ENCODE measurements around the gene ZNF808.
"Not testable (repeated sequence)": the region's sequence is repeated elsewhere in the genome, so short reads cannot be mapped to it uniquely, and the experiment has no call there.

The ZNF808 gene

DNA sequence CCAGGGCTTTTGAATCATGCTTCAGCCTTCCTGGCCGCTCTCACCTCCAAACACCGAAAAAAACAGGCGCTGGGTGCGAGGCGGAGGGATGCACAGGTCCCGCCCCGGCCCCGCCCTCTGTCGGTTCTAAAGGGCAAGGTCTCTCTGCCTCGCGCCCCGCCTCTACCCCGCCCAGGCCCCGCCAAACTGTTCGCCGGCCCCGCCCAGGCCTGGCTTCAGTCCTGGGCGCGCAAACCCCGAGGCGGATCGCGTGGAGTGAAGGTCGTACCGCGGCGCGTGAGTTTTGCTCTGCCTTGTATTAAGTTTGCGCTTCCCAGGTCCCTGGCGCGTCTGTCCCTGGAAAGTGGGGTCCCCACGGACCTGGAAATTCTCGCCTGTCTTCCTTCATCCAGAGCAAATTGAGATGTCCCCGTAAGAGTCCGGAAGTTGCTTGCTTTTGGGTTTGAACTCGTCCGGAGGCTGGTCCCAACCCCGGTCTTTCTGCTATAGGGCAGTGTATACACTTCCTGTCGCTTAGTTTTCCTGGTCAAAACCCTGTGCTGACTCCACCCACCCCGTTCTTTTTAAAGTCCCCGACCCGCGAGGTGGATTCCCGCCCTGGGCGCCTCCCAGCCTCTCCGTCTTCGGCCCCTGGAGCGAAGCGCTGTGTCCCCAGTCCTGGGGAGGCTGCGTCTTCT lies 8.4 kb downstream of the ZNF808 start:
- DNase-seq (ENCODE audit: low read depth in 2 of 2) = peak; percentile 82 to 84

GRCh38 chr19:52536448-52536800 lies 9.0 kb downstream of the ZNF808 start:
- no peak for DNase-seq (ENCODE audit: low read depth in 2 of 2)

DNA sequence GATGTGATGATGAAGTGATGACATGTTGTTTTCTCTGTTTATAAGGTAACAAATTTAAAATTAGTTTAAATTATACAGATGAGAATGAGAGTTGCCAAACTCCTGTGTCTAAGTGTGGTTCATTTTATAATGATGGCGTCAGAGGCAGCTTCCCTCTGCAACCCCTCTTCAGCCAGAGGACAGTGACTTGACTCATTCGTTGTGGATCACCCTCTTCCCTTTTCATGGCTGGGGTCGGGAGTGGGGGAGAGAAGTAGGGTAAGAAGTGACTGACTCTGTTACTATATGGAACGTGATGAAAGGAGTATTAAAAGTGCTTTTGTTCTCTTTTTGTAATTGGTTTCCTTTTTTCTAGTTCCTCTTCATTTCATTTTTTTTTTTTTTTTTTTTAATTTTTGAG lies 11.3 kb downstream of the ZNF808 start:
- DNase-seq (ENCODE audit: low read depth in 2 of 2) = not testable (repeated sequence)

DNA sequence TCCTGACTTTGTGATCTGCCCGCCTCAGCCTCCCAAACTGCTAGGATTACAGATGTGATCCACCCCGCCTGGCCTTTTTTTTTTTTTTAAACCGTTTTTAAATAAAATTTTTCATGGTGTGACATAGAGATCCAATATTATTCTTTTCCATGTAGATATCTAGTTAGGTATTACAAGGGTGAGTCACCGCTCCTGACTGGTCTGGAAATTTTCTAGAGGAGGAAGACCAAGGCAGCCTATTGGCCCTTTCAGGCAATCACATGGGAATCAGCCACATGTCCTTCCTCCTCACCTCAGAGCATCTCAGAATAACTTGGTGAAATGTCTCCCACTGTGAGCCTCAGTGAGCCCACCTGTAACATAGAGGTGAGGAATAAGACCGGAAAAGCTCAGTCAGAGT lies 13.7 kb downstream of the ZNF808 start:
- not testable (repeated sequence) for DNase-seq (ENCODE audit: low read depth in 2 of 2)

DNA sequence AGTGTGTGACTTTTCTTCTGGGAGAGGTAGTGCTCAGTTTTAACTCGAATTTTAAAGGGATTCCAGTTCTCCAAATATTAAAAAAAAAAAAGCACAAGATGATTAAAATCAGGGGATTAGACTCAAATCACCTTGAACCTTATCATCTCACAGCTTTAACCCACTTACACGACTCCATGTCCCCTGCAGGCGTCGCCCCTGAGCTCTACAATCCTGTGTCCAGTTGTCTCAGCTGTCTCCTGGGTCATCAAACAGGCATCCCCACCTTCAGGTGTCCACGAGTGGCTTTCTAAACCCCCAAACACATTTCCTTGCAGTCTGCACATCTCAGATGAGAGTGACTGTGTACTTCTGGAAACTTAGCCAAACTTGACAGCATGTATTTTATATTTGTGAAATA lies 14.1 kb downstream of the ZNF808 start:
- no peak for DNase-seq (ENCODE audit: low read depth in 2 of 2)

- DNase-seq (ENCODE audit: low read depth in 2 of 2) = not testable (repeated sequence)
These were observed 15.1 kb downstream of the ZNF808 start for GRCh38 chr19:52542541-52542940.

DNA sequence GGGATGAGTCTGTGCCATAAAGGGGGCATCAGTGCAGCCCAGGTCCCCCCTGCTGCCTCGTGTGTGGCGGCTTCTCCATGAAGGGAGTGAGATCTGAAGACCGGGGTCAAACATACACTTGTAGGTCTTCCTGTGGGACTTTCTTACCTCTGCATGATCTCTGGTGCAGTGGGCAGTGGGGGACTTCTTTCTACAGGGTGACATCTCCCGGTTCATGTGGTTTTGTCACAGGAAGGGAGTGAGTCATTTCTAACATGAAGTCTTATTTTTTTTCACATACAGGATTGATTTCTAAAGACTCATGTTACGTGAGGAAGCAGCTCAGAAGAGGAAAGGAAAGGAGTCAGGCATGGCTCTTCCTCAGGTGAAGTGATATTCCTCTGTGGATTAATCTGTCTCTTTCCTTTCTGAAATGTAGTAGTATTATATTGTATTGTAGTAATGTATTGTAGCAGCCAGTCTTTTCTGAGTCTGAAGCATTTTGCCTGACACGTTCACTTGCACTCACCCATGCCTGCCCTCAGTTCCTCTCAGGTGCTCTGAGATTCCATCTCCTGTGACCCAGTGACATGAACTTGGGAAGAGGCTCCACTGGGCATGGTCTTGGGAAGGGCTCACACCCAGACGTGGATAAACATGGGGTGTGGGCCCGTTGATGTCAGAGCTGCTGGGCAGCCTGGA lies 15.7 kb downstream of the ZNF808 start:
- peak in 1 of 2 donors; percentile 11 for DNase-seq (ENCODE audit: low read depth in 2 of 2)

DNA sequence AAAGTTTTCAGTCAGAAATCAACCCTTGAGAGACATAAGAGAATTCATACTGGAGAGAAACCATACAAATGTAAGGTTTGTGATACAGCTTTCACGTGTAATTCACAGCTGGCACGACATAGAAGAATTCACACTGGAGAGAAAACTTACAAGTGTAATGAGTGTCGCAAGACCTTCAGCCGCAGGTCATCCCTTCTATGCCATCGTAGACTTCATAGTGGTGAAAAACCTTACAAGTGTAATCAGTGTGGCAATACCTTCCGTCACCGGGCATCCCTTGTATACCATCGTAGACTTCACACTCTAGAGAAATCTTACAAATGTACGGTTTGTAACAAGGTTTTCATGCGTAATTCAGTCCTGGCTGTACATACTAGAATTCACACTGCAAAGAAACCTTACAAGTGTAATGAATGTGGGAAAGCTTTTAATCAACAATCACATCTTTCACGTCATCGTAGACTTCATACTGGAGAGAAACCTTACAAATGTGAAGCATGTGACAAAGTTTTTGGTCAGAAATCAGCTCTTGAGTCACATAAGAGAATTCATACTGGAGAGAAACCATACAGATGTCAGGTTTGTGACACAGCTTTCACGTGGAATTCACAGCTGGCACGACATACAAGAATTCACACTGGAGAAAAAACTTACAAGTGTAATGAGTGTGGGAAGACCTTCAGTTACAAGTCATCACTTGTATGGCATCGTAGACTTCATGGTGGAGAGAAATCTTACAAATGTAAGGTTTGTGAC lies 26.9 kb downstream of the ZNF808 start:
- no peak for DNase-seq (ENCODE audit: low read depth in 2 of 2)

DNA sequence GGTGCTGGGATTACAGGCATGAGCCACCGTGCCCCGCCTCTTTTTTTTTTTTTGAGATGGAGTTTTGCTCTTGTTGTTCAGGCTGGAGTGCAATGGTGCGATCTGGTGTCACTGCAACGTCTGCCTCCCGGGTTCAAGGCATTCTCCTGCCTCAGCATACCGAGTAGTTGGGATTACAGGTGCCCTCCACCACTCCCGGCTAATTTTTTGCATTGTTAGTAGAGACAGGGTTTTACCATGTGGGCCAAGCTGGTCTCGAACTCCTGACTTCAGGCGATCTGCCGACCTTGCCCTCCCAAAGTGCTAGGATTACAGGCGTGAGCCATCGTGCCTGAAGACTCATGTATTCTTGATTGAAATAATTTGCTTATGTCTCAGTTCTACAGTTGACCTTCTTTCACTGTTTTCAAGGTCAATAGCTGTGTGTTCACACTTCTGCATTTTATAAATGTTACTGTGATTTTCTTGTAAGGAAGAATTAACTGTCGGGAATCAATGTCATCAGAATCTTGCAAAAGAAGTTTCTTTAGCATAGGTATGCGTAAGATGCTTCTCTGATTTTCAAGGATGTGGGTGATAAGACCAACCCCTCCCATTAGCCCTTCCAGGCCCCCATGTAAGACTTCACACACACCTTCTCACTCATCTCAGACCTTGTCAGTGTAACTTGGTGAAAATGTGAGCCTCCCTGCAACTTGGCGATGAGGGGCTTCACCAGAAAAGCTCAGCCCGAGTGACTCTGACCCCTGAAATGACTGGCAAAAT lies 29.9 kb downstream of the ZNF808 start:
- DNase-seq (ENCODE audit: low read depth in 2 of 2) = no peak

- not testable (repeated sequence) for DNase-seq (ENCODE audit: low read depth in 2 of 2)
These were observed 31.4 kb downstream of the ZNF808 start for GRCh38 chr19:52558732-52559445.

GRCh38 chr19:52561611-52562010 lies 34.1 kb downstream of the ZNF808 start:
- not testable (repeated sequence) for DNase-seq (ENCODE audit: low read depth in 2 of 2)

- DNase-seq (ENCODE audit: low read depth in 2 of 2) = no peak
These were observed 38.7 kb downstream of the ZNF808 start for GRCh38 chr19:52566121-52566520.

DNA sequence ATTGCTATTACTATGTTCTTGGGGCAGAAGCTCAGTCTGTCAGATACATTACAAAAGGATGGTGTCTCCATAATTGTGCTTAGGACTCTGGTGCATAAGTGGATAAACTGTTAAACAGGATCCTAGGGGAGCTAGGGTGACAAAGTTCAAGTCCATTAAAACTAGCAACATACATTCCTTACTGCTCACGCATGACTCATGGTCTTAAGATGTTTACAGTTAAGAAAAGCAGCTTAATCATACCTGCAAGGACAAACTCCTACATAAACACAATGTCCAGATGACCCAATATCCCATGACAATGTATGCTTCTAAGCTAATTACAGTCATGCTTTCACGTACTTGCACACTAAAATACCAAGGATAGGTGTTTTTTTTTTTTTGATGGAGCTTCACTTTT lies 39.1 kb downstream of the ZNF808 start:
- no peak for DNase-seq (ENCODE audit: low read depth in 2 of 2)

DNA sequence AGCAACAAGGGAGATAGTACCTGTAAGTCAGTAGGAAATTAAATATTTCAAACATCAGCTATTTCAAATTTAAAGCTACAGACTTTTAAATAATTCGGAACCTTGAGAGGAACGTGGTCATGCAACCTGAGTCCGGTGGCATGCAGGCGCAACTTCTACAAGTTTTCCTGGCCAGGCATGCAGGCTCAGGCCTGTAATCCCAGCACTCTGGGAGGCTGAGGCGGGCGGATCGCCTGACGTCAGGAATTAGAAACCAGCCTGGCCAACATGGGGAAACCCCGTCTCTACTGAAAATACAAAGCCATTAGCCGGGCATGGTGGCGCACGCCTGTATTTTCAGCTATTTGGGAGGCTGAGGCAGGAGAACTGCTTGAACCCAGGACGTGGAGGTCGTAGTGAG lies 40.5 kb downstream of the ZNF808 start:
- no peak for DNase-seq (ENCODE audit: low read depth in 2 of 2)

- not testable (repeated sequence) for DNase-seq (ENCODE audit: low read depth in 2 of 2)
These were observed 42.2 kb downstream of the ZNF808 start for GRCh38 chr19:52569638-52569999.

DNA sequence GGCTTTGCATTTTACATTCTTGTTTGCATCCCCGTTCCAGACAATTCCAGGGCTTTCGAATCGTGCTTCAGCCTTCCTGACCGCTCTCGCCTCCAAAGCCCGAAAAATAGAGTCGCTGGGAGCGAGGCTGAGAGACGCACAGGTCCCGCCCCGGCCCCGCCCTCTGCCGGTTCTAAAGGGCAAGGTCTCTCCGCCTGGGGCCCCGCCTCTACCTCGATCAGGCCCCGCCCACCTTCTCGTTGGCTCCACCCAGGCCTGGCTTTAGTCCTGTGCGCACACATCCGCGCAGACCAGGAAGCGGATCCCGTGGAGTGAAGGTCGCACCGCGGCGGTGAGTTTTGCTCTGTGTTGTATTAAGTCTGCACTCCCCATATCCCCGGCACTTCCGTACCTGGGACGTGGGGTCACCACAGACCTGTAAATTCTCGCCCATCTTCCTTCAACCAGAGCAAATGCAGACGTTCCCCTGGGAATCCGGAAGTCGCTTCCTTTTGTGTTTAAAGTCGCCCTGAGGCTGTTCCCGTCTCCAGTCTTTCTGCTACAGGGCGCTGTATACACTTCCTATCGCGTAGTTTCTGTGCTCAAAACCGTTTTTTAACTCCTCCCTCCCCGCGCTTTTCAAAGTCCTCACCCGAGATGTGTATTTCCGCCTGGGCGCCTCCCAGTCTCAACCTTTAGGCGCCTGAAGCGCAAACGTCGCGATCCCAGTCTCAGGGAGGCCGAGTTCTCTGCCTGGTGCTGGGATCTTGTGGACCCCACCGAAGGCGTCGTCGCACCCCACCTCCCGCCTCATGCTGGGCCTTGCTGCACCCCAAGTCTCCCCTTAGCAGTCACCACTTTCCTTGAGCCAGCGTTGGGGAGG lies 42.8 kb downstream of the ZNF808 start, which contains the start of gene ZNF701:
ZNF701 (plus strand) TSS at position 288 of the 862 bp plus-strand sequence. CDS start 3,861 bp downstream, outside the sequence.
- peak; percentile 86 to 88 for DNase-seq (ENCODE audit: low read depth in 2 of 2)

- no peak for DNase-seq (ENCODE audit: low read depth in 2 of 2)
These were observed 57.4 kb downstream of the ZNF808 start for GRCh38 chr19:52584736-52585440.

- no peak for DNase-seq (ENCODE audit: low read depth in 2 of 2)
These were observed 58.1 kb downstream of the ZNF808 start for GRCh38 chr19:52585604-52586003.

- no peak for DNase-seq (ENCODE audit: low read depth in 2 of 2)
These were observed 63.3 kb downstream of the ZNF808 start for GRCh38 chr19:52590728-52591127.

DNA sequence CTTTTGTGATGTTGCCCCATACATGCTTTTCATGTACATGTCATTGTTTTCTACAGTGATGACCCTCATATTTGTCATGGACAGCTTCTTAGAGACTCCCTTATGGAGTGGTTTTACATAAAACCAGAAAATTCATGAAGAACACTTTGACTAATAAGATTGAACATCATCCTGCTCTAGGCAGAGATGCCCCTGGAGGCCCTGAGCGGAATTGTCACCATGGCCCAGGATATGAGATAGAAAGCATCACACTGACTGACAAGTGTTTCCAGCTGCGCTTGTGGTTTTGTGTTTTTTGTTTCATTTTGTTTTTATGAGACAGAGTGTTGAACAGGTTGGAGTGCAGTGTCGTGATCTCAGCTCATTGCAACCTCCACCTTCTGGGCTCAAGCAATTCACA lies 64.8 kb downstream of the ZNF808 start:
- no peak for DNase-seq (ENCODE audit: low read depth in 2 of 2)

Data from stimulated activated CD8-positive, alpha-beta memory T cell treated with anti-CD3 and anti-CD28 coated beads, Interleukin-15, amount 100 ng/mL, for 4 hours (primary cell).